GM21528 (cell line): Measurements from ENCODE around the gene SDF4.
"Not testable (repeated sequence)": the region's sequence is repeated elsewhere in the genome, so short reads cannot be mapped to it uniquely, and the experiment has no call there.

Experiments
- ATAC-seq: cut with Tn5 transposase; IDR thresholded peaks from one replicate; pipeline ENCODE4 v1.9.1; 2021; ENCODE audit warnings: mild to moderate bottlenecking, moderate library complexity; ENCODE audit not compliant: unreplicated experiment, low FRiP score

SDF4 gene

GRCh38 chr1:1181938-1182410 is 49.8 kb downstream of the SDF4 start:
- no peak for ATAC-seq

DNA sequence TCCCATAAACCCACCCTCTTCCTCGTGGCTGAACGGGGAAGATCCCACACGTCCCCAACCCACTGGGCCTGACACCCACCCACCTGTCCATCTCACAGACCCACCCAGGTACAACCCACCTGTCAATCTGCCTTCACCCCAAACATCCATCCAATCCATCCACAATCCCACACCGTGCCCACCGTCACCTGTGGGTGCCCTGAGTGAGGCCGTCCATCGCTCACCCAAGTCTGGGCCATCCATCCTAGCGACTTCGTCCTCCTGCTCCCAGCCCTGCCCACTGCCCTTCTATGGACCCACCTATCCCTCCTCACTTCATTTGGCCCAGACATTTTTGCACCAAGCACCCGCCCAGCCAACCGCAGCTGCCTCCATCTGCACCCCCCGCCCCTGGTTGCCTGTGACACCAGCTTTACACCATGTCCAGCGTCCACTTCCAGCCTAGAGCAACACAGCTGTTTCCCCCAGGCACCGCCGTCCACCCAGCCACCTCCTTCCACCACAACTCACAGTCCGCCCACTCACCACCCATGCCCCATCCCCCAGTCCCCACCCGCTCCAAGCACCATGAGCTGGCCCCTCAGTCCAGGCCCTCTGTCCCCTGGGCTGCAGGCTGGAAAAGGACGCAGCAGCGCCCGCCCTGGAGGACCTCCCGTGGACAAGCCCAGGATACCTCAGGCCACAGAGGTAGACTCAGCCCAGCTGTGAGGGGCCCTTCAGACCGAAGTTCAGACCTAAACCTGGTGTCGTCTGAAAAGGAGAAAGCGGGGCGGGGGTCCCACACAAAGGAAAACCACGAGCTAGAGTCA is 50.5 kb downstream of the SDF4 start:
- no peak for ATAC-seq

DNA sequence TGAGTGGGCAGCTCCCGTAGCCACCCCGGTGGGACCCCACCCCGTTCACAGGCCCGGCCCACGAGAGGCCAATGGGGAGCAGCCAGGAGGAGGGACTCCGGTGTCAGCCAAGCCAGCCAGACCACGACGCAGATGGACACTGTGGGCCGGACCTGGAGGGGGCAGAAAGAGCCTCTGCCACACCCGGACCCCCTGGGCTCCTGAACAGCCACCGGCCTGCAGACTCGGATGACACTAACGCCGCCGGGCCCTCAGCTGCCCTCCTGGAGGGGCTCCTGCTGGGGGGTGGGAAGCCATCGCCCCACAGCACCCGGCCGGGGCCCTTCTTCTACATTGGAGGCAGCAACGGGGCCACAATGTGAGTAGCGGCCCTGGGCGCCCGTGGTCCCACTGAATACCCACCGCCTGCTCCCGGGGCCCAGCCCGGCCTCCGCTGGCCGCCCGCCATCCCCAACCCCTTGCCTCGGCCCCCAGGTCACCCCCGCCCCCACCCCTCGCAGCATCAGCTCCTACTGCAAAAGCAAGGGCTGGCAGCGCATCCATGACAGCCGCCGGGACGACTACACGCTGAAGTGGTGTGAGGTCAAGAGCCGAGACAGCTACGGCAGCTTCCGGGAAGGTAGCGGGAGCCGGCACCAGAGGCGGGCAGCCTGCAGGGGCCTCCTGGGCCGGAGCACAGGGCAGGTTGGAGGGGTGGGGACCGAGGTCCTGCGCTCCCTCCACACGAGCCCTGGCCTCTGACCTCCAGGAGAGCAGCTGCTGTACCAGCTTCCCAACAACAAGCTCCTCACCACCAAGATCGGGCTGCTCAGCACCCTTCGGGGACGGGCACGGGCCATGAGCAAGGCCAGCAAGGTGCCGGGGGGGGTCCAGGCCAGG is 51.6 kb downstream of the SDF4 start:
- no peak for ATAC-seq

GRCh38 chr1:1179346-1179982 is 52.3 kb downstream of the SDF4 start:
- no peak for ATAC-seq

DNA sequence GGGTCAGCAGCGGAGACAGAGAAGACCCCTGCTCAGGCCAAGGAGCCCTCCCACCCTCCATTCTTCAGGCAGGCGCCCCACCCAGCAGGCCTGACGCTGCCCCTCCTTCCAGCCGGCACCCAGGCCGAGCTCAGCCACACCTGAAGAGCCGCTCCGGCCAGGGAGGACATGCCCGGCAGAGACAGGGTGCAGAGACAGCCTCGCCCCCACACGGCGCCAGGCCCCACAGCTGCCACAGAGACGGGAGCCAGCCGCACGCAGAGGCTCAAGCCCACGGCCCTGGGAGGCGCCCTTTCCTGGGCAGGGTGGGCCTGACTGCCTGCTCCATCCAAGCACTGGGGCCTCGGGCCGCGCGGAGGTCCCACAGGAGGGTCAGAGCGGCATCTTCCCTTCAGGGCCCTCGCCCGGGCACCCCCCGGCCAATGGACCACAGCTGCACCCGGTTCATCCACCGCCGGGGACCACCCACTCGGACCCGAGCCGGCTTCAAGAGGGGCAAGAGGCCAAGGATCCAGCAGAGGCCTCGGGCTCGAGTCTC is 52.9 kb downstream of the SDF4 start:
- no peak for ATAC-seq

- ATAC-seq = no peak
Measured at GRCh38 chr1:1177452-1178206, 54.2 kb downstream of the SDF4 start.

- ATAC-seq = no peak
Measured at GRCh38 chr1:1176931-1177330, 54.9 kb downstream of the SDF4 start.

DNA sequence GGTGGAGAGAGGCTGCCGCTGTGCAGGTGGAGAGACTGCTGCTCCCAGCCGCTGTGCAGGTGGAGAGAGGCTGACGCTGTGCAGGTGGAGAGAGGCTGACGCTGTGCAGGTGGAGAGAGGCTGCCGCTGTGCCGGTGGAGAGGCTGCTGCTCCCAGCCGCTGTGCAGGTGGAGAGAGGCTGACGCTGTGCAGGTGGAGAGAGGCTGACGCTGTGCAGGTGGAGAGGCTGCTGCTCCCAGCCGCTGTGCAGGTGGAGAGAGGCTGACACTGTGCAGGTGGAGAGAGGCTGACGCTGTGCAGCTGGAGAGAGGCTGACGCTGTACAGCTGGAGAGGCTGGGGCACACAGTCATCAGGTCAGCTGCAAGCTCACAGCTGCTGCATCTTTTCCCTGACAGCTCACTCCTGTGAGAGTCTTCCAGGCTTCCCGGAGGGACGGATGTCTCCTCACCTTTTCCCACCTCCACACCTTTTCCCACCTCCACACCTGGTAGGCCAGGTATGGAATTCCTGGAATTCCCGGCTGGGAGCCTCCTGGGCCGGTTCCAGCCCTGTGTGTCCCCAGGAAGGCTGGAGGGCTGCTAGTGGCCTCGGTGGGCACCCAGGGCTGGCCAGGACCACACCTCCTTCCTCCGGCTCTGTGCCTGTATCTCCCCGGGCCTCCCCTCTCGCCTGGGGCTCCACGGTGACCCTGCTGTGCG is 55.6 kb downstream of the SDF4 start:
- not testable (repeated sequence) for ATAC-seq

GRCh38 chr1:1175221-1176062 is 56.4 kb downstream of the SDF4 start:
- ATAC-seq = no peak

DNA sequence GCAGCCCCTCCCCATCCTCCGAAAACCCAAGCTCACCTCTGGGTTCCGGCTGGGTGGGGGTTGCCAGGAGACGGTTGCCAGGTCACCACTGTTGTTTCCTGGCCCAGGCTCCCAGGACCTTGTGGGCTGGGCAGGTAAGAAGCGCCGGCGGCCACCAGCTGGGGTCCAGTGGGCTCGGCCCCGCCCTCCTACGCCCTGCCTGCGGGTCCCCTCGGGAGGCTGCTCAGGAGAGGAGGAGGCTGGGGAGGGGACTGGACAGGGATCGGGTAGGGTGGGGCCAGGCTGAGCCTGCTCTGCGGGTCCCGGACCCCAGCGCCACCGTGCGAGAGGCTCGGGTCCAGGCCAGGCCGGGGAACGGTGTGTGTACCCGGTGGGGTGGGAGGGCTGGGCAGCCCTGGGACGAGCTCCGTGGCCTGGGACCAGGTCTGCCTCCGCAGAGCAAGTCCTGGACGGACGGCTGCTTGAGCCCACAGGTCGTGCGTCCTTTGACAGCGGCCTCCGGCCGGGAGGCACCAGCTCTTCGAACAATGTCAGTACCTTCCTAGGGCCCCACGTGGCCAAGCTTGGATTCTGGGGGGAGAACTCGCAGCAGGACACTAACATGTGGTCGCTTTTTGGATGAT is 57.9 kb downstream of the SDF4 start, which contains the start of gene TTLL10:
TSS of gene TTLL10 (plus strand) at position 88 of the 623 bp plus-strand sequence. CDS start 5,336 bp downstream, outside the sequence.
- ATAC-seq = no peak

- ATAC-seq = no peak
Measured at GRCh38 chr1:1173061-1173792, 58.6 kb downstream of the SDF4 start.

- ATAC-seq = no peak
Measured at GRCh38 chr1:1171546-1172340, 60.1 kb downstream of the SDF4 start.

DNA sequence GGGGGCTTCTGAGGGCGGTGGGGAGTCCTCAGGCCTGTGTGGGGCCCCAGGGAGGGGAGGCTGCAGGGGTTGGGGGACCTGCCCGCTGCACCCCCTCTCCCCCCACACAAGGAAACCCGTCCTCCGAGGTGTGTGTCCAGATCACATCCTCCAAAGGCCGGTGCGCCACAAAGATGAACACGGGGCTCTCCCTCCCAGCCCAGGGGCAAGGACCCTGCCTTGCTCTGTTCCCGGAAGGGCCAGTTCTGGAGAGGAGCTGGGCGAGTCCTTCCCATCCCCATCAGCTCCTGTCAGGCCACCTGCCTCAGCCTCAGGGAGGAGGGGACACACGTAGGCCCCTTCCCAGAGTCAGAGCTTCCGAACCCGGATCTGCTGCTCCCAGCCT is 60.6 kb downstream of the SDF4 start:
- ATAC-seq = no peak

- no peak for ATAC-seq
Measured at GRCh38 chr1:1170215-1171091, 61.3 kb downstream of the SDF4 start.

GRCh38 chr1:1169429-1170214 is 62.2 kb downstream of the SDF4 start:
- no peak for ATAC-seq
